NT2/D1 (cell line): ENCODE measurements around the gene VAMP1.

ENCODE experiments used
- DNase-seq: peaks from one replicate; pipeline ENCODE4 v3.0.0-alpha.2; 2011; ENCODE audit warnings: low read depth, low spot score
- H3K27me3 ChIP-seq: 2 replicates; pipeline ENCODE4 v1.6.0; 2011; ENCODE audit warnings: mild to moderate bottlenecking; ENCODE audit not compliant: insufficient read length, insufficient read depth
- H3K36me3 ChIP-seq: 2 replicates; pipeline ENCODE4 v1.6.1; 2011; ENCODE audit warnings: mild to moderate bottlenecking, low read length, mixed read lengths; ENCODE audit not compliant: insufficient read depth, insufficient read length
- H3K4me1 ChIP-seq: 2 replicates; pipeline ENCODE4 v1.5.1; 2011; ENCODE audit not compliant: insufficient read depth, insufficient read length
- H3K4me3 ChIP-seq: 2 replicates; pipeline ENCODE4 v1.5.1; 2011; ENCODE audit warnings: low read depth; ENCODE audit not compliant: insufficient read length
- H3K9ac ChIP-seq: 2 replicates; pipeline ENCODE4 v1.6.0; 2011; ENCODE audit warnings: low read depth; ENCODE audit not compliant: insufficient read length
- H3K9me3 ChIP-seq: 2 replicates; pipeline ENCODE4 v1.5.1; 2011; ENCODE audit warnings: mild to moderate bottlenecking, low read length; ENCODE audit not compliant: insufficient read depth
- SUZ12 ChIP-seq: IDR thresholded peaks from 2 replicates; pipeline ENCODE4 v1.6.1; 2011; ENCODE audit not compliant: insufficient read length, insufficient read depth; ENCODE audit errors: extremely low read depth
- YY1 ChIP-seq: IDR thresholded peaks from 2 replicates; pipeline ENCODE4 v1.6.1; 2011; ENCODE audit not compliant: insufficient read length, insufficient read depth
- ZNF274 ChIP-seq: IDR thresholded peaks from 2 replicates; pipeline ENCODE4 v1.6.1; 2011; ENCODE audit warnings: mild to moderate bottlenecking, low read depth, low read length

VAMP1 gene

GRCh38 chr12:6425590-6426531 is 44.6 kb downstream of the VAMP1 start:
- Histone ChIP-seq H3K4me1 (peaks cover 10% of the 10 kb centered on the region), H3K27me3 (peaks cover 8% of the 10 kb centered on the region), H3K9me3 (no peaks in the 10 kb centered on the region), H3K36me3 (no peaks in the 10 kb centered on the region), H3K4me3 (no peak overlapping the region), H3K9ac (no peak overlapping the region)
- no peak for DNase-seq
- TF ChIP-seq SUZ12 (no peak), YY1 (no peak), ZNF274 (no peak)

- H3K4me1 ChIP-seq, result peaks cover 4% of the 10 kb centered on the region
- no peak for DNase-seq
- no peaks in the 10 kb centered on the region for H3K9me3 ChIP-seq
- peaks cover 8% of the 10 kb centered on the region for H3K27me3 ChIP-seq
- no peaks in the 10 kb centered on the region for H3K36me3 ChIP-seq
- TF ChIP-seq YY1 (no peak), ZNF274 (no peak), SUZ12 (no peak)
- H3K9ac ChIP-seq, result no peak overlapping the region
- no peak overlapping the region for H3K4me3 ChIP-seq
Observed at GRCh38 chr12:6424866-6425265, 45.6 kb downstream of the VAMP1 start.

GRCh38 chr12:6424008-6424347 is 46.5 kb downstream of the VAMP1 start:
- H3K4me3 ChIP-seq, result no peak overlapping the region

GRCh38 chr12:6423267-6424007 is 47.0 kb downstream of the VAMP1 start:
- no peak for TF ChIP-seq SUZ12
- peak; percentile 28 for TF ChIP-seq YY1
- no peak for TF ChIP-seq ZNF274
- H3K4me3 ChIP-seq, result no peak overlapping the region
- no peaks in the 10 kb centered on the region for H3K36me3 ChIP-seq
- DNase-seq, result peak; percentile 98
- peaks cover 8% of the 10 kb centered on the region for H3K27me3 ChIP-seq
- no peaks in the 10 kb centered on the region for H3K9me3 ChIP-seq
- peaks cover 4% of the 10 kb centered on the region for H3K4me1 ChIP-seq
- no peak overlapping the region for H3K9ac ChIP-seq

More at GRCh38 chr12:6424008-6424347, 46.5 kb downstream of the VAMP1 start:
- Histone ChIP-seq H3K9ac (no peak overlapping the region), H3K9me3 (no peaks in the 10 kb centered on the region), H3K36me3 (no peaks in the 10 kb centered on the region), H3K27me3 (peaks cover 8% of the 10 kb centered on the region), H3K4me1 (peaks cover 4% of the 10 kb centered on the region)
- TF ChIP-seq SUZ12 (no peak), YY1 (peak; percentile 3), ZNF274 (no peak)
- DNase-seq, result no peak

GRCh38 chr12:6420364-6420763 is 50.1 kb downstream of the VAMP1 start:
- H3K4me1 ChIP-seq, result peaks cover 4% of the 10 kb centered on the region
- no peak for DNase-seq
- no peaks in the 10 kb centered on the region for H3K9me3 ChIP-seq
- H3K27me3 ChIP-seq, result peaks cover 8% of the 10 kb centered on the region
- H3K4me3 ChIP-seq, result no peak overlapping the region
- H3K9ac ChIP-seq, result no peak overlapping the region
- H3K36me3 ChIP-seq, result no peaks in the 10 kb centered on the region
- no peak for TF ChIP-seq SUZ12
- no peak for TF ChIP-seq YY1
- TF ChIP-seq ZNF274, result no peak

- TF ChIP-seq ZNF274, result no peak
- TF ChIP-seq YY1, result no peak
- TF ChIP-seq SUZ12, result no peak
- H3K27me3 ChIP-seq, result peaks cover under 1% of the 10 kb centered on the region
- H3K36me3 ChIP-seq, result no peaks in the 10 kb centered on the region
- H3K9me3 ChIP-seq, result no peaks in the 10 kb centered on the region
- H3K4me3 ChIP-seq, result no peak overlapping the region
- no peak overlapping the region for H3K9ac ChIP-seq
- H3K4me1 ChIP-seq, result peaks cover 2% of the 10 kb centered on the region
- no peak for DNase-seq
Observed at GRCh38 chr12:6418796-6419195, 51.7 kb downstream of the VAMP1 start.

GRCh38 chr12:6416596-6416995 is 53.9 kb downstream of the VAMP1 start:
- Histone ChIP-seq H3K36me3 (no peaks in the 10 kb centered on the region), H3K9ac (no peak overlapping the region), H3K9me3 (no peaks in the 10 kb centered on the region), H3K27me3 (no peaks in the 10 kb centered on the region), H3K4me1 (no peaks in the 10 kb centered on the region), H3K4me3 (no peak overlapping the region)
- TF ChIP-seq YY1 (no peak), SUZ12 (no peak), ZNF274 (no peak)
- no peak for DNase-seq
